Mesothelial cell of epicardium (in vitro differentiated cells): Measurements from ENCODE around the gene TOMM34. TPM values are rescaled to one million over a fixed set of nuclear protein-coding genes. Genes with fewer than 3 reads are reported as not detected.

Experiments used
- DNase-seq, 2 experiments: peaks; one replicate each; pipeline ENCODE4 v3.0.0; 2021; ENCODE audit warnings: low spot score in 2 of 2; ENCODE audit not compliant: unreplicated experiment in 2 of 2
- H3K27ac Mint-ChIP-seq: 2 replicates; pipeline ENCODE4 v1.8.0; 2021; ENCODE audit warnings: mixed read lengths
- H3K27me3 Mint-ChIP-seq: 2 replicates; pipeline ENCODE4 v1.8.0; 2021; ENCODE audit warnings: low read depth, mixed read lengths
- H3K36me3 Mint-ChIP-seq: 2 replicates; pipeline ENCODE4 v1.8.0; 2021; ENCODE audit warnings: mixed read lengths
- H3K4me1 Mint-ChIP-seq: 2 replicates; pipeline ENCODE4 v1.8.0; 2021; ENCODE audit warnings: mixed read lengths
- H3K4me3 Mint-ChIP-seq: 2 replicates; pipeline ENCODE4 v1.8.0; 2021; ENCODE audit warnings: mild to moderate bottlenecking, moderate library complexity, mixed read lengths
- H3K9me3 Mint-ChIP-seq: 2 replicates; pipeline ENCODE4 v1.8.0; 2021; ENCODE audit warnings: mixed read lengths
- total RNA-seq: library from RNA; stranded (reverse); gene quantifications from 3 replicates; pipeline ENCODE4 v1.2.1, GENCODE V29; 2021
- TF ChIP-seq, protein P1 (sequence below): fragments of 200-600 bp; sonication (generic); IDR thresholded peaks from one replicate; pipeline ENCODE4 v1.5.0; 2021; ENCODE audit warnings: antibody characterized with exemption; ENCODE audit not compliant: unreplicated experiment

TOMM34 gene
- total RNA-seq, 1 donor from 2014 or later = 43.7 TPM

GRCh38 chr20:44941120-44941691 is 19.0 kb downstream of the TOMM34 start:
- no peak for DNase-seq
- no peaks in the 10 kb centered on the region for H3K9me3 Mint-ChIP-seq
- no peak overlapping the region for H3K27ac Mint-ChIP-seq
- H3K36me3 Mint-ChIP-seq = peaks cover 33% of the 10 kb centered on the region
- TF ChIP-seq, protein P1, sequence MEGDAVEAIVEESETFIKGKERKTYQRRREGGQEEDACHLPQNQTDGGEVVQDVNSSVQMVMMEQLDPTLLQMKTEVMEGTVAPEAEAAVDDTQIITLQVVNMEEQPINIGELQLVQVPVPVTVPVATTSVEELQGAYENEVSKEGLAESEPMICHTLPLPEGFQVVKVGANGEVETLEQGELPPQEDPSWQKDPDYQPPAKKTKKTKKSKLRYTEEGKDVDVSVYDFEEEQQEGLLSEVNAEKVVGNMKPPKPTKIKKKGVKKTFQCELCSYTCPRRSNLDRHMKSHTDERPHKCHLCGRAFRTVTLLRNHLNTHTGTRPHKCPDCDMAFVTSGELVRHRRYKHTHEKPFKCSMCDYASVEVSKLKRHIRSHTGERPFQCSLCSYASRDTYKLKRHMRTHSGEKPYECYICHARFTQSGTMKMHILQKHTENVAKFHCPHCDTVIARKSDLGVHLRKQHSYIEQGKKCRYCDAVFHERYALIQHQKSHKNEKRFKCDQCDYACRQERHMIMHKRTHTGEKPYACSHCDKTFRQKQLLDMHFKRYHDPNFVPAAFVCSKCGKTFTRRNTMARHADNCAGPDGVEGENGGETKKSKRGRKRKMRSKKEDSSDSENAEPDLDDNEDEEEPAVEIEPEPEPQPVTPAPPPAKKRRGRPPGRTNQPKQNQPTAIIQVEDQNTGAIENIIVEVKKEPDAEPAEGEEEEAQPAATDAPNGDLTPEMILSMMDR = no peak
- no peak overlapping the region for H3K4me3 Mint-ChIP-seq
- no peaks in the 10 kb centered on the region for H3K27me3 Mint-ChIP-seq
- no peaks in the 10 kb centered on the region for H3K4me1 Mint-ChIP-seq

GRCh38 chr20:44938637-44939036 is 21.6 kb downstream of the TOMM34 start:
- Mint-ChIP-seq H3K9me3 (no peaks in the 10 kb centered on the region), H3K36me3 (peaks cover 17% of the 10 kb centered on the region), H3K27me3 (no peaks in the 10 kb centered on the region), H3K4me3 (no peak overlapping the region), H3K4me1 (no peaks in the 10 kb centered on the region), H3K27ac (no peak overlapping the region)
- DNase-seq = no peak
- TF ChIP-seq, protein P1 = no peak

DNA sequence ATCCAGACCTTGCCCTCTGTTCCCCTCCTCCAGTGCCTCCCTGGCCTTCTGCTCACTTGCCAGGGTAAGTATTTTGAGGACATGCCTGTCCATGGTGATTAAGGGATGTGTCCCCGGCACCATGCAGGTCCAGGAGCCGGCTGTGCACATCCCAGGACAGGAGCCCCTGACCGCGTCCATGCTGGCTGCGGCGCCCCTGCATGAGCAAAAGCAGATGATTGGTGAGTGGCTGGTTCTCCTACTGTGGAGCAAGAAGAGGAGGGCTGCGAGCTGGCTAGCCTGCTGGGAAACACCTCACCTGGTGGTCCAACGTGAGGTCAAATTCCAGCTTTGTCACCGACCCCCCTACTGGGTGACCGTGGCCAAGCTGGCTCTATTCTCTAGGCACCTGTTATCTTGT is 23.7 kb downstream of the TOMM34 start:
- TF ChIP-seq, protein P1 = no peak
- peaks cover 9% of the 10 kb centered on the region for H3K36me3 Mint-ChIP-seq
- DNase-seq = no peak
- H3K4me3 Mint-ChIP-seq = no peak overlapping the region
- H3K27ac Mint-ChIP-seq = no peak overlapping the region
- no peaks in the 10 kb centered on the region for H3K27me3 Mint-ChIP-seq
- H3K9me3 Mint-ChIP-seq = no peaks in the 10 kb centered on the region
- H3K4me1 Mint-ChIP-seq = no peaks in the 10 kb centered on the region

GRCh38 chr20:44932916-44933315 is 27.3 kb downstream of the TOMM34 start:
- Mint-ChIP-seq H3K4me1 (no peaks in the 10 kb centered on the region), H3K36me3 (peaks cover 10% of the 10 kb centered on the region), H3K27ac (no peak overlapping the region), H3K9me3 (no peaks in the 10 kb centered on the region), H3K4me3 (no peak overlapping the region), H3K27me3 (no peaks in the 10 kb centered on the region)
- TF ChIP-seq, protein P1 = no peak
- DNase-seq = no peak

DNA sequence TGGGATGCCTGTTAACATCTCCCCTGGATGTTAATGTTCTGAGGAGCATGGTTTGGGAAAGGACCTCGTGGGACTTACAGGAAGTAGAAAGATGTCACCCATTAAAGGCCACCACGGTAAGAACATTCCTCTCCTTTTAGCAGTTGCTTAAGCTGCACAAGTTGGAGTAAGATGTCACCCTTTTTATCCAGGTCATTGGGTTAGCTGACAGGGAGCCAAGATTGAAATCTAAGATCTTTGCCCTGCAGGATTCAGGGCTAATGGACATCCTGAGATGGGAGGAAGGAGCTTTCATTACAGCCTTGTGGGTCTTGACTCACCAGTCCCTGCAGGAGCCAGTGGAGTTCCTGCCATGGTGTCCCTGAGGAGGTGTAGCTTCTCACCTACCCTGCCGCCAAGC is 28.3 kb downstream of the TOMM34 start:
- DNase-seq = no peak
- no peak overlapping the region for H3K4me3 Mint-ChIP-seq
- no peaks in the 10 kb centered on the region for H3K9me3 Mint-ChIP-seq
- no peak overlapping the region for H3K27ac Mint-ChIP-seq
- H3K36me3 Mint-ChIP-seq = peaks cover 10% of the 10 kb centered on the region
- H3K4me1 Mint-ChIP-seq = no peaks in the 10 kb centered on the region
- TF ChIP-seq, protein P1 = no peak
- no peaks in the 10 kb centered on the region for H3K27me3 Mint-ChIP-seq
